Measurements from ENCODE around the gene PROM1.

PROM1 gene

DNA sequence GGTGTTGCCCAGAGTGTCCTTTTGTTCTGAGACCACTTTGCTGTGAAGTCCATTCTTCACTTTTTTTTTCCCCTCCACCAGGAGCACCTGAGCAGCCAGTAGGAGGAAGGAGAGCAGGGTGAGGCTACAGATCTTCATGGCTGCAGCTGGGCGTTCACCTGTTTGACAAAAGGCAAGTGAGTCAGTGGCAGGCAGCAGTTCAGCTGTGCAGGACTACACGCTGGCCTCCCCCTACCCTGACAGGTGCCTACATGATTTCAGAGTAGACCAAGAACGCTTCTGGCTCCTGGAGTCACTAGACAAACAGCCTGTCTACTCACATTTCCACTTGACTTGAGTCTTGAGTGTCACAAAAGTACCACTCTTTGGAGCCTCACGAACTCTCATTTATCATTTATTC, 147.3 kb downstream of the PROM1 start:
- DNase-seq = no peak

DNA sequence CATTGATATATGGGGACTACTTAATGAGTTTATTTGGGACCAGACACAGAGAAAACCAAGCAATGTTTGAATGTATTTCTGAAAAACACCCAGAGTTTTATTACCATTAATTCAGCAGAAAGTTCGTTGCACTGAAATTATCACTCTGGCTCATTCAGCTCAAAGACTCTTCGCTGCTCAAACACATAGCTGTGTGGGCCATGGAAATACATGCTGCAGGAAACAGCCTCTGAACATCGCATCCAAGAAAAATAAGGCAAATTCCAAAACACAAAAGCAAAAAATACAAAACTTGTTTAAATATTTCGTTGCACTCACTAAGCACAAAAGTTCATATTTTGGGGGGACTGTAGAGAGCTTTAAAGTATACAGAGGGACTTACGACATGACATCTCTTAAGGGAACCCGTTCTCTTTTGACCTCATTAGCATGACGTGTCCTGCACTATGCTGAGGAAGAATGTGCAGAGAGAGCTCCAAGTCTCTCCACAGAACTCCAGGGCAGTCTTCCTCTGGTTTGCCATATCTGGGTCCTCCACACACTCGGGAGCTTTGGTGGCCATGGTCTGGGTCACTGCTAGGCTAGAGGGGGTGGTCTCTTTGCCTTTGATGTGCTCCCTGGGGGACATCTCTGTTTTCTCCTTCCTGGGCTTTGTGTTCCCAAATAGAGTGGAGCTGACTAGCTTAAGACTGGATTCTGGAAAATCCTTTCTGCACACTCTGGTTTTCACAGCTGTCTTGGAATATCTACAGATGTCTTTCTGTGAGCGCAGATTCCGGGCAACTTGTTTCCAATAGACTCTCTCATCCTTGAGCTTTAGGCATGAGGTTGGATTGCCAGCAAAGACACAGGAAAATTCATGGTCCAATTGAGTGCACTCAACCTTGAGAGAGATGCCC, 148.1 kb downstream of the PROM1 start:
- DNase-seq = no peak

DNA sequence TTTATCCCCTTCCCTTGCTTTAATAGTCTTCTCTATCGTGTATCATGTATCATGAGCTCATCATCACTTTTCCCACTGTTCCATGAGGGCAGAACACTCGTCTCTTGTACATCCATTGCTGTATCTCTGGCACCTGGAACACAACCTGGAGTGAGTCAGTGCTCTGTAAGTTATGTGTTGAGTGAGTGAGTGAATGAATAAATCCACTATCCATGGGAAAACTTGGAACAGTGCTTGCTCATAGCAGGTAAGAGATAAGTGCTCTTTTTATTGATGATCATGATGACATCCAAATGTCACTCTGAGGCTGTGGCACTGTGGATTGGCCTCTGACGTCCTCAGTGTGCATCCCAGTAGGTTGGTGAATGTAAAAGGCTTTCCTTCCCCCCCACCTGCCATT, 149.6 kb downstream of the PROM1 start:
- no peak for DNase-seq

DNA sequence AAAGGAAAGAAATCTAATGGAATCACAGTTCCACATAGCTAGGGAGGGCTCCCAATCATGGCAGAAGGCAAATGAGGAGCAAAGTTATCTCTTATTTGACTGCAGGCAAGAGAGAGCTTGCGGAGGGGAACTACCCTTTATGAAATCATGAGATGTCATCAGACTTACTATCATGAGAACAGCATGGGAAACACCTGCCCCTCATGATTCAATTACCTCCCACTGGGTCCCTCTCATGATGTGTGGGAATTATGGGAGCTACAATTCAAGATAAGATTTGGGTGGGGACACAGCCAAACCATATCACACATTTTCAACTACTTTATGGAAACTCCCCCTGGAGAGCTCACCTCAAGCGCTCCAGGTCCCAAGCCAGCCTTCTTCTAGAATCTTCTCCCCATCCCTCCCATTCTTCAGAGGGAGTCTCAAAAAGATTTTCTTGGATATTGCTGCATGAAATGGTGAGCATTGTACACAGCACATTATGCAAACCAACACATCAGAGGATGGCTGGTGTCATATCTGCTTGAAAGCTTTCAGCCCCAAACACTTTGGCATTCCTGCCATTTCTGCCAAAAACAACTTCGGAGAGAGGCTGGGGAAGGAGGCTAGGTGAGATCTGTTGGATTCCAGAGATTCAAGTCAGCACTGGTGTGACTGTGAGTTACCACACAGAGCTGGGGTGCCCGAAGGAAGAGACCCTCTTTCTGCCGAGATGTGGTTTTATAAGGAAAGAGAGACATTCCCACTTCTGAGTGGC, 152.2 kb downstream of the PROM1 start:
- no peak for DNase-seq

DNA sequence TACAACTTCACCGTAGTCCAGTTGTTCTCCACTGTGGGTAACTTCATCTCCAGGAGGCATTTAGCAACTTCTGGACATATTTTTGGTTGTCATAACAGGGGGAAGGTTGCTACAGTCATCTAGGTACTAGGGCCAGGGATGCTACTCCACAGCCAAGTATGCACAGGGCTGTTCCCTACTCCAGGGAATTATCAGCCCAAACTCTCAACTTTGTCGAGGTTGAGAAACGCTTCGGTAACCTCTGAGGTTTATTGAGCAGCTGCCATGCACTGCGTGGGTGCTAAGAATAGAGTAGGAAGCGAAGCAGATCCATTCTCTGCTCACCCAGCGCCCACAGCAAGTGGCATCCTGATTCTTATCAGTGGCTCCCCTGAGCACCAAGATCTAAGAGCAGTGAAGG, 153.5 kb downstream of the PROM1 start:
- DNase-seq = no peak

DNA sequence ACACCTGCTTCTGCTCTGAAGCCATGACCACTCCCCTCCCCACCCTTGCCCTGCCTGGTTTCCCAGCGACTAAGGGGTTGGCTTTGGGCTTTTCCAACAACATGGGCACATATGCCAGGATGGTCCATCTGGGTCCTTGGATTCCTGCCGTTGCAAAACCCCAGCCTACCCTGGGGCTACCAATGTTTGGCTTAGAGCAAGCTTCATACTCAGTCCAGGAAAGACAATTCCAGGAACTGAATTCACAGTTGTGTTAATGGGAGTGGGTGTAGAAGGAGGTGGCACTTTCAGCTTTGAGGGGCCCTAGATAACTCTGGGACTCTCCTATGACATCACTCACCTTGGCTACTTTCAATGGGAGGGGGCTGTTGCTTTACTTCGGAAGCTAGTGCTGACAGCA, 154.3 kb downstream of the PROM1 start:
- no peak for DNase-seq

DNA sequence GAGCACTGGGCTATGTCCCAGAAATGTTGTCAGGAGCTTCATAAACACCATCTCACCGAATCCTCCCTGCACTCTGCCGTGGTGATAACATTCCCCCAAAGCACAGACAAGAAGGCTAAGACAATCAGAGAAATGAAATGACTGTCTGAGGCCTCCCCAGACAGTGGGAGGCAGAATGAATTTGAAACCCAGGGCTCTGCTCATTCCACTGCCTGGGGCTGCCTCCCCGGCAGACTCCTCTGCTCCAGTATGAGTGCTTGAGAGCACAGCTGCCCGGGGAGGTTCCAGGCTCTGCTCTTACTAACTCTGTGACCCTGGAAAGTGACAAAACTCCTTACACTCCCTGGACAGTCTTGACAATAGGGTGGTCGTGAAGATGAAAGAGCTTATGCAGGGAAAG, 154.9 kb downstream of the PROM1 start:
- DNase-seq = no peak

DNA sequence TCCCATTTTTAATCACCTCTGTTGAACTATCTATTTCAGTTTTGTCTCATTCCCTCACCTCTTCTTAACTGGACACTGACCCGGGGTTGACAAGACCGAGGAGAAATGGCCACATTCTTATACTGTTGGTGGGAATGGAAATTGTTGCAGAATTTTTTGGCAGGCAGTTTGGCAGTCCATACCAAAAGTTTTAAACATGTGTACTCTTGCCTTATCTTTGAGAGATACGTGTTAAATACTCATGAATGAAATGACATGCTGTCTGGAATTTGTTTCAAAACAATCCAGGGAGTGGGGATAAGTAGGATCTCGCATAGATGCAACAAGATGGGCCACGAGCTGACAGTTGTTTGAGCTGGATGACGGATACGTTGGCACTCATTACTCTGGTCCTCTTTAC, 157.3 kb downstream of the PROM1 start:
- no peak for DNase-seq

DNA sequence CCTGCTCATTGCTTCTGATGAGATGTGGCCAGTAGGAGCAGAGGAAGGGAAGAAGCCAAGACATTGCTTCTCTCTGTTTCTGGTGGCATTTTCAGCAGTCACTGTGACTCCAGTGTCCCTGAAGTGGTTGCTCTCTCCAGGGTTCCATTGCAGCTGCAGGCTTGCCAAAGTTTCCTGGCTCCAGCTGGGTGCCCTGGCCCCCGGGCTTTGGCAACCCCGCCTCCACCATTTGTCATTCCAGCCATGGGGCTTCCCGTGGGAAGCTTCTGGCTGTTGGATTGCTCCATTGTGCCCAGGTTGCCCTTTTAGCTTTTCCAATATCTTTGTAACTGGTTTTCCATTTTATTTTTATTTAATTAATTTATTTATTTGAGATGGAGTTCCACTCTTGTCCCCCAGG, 158.0 kb downstream of the PROM1 start:
- DNase-seq = no peak

DNA sequence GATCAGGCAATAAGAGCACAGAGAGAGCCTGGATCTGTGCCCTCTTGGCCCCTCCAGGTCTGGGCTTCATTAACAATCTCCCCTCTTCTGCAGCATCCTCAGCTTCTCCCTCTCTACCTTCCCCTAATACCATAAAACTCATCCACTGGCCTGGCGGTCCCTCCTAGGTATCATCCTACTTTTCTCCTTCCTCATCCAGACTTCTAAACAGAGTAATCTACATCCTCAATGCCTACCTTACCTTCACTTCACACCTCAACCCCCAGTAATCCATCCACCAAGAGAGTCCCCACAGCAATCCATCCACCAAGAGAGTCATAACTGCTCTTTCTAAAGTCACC, 162.3 kb downstream of the PROM1 start:
- DNase-seq = no peak

DNA sequence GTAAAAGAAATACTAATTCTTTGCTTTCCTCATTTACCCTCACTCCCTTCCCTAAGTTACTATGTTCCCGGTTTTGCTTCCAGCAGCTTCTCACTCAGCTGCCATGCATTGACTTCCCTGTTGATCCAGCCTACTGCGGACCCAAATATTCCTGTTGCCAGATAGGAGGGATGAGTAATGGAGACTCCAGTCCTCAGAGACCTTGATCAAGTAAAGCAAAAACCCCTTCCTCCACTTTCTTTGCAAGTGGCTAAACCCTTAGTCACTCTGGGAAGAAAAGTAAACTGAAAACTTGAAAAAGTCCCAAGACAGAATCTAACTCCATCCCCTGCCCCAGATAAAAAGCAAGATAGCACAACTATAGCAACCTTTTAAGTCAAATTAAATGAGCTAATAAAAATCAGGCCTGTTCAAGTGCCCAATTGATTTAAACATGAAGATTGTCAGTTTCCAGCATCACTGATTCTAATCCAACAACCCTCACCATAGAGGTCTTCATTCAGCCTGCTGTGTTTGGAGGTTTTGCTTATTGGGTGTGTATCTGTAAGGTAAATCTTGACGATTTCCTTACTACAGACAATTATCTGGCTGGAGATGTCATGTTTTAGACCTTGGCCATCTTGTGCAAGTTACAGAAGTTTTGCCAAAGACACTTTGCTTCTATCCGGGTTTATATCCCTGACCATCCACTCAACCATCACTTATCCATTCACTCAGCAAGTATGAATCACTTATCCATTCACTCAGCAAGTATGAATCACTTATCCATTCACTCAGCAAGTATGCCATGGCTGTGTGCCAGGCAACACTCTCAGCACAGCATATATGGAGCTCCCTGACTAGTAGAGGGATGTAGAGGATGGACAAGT, 162.9 kb downstream of the PROM1 start:
- no peak for DNase-seq

DNA sequence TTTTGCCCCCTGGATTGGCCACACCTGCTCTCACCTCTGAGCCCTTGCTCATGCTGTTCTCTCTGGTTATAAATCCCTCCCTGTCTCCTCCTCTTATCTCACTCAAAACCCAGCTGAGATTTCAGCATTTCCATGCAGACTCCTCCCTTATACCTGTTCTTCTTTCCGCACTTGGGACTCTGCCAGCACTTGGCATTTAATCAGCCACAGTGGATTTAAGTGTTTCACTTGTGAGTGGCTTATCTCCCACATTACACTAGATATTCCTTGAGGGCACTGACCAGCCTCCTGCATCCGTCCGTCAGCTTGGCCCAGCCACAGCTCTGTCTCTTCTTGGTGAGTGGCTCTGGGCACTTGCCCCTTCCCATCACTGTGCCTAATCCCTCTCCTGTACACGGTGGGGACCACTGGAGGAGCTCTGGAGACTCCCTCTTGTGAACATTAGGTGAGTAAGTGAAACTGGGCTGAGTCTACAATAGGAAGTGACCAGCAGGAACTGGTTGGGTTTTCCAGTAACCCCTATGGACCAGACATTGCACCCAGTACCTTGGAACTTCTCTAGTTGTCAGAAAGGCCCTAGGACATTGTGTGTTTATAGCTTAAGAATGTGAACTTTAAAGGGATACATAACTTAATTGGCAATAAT, 165.2 kb downstream of the PROM1 start:
- no peak for DNase-seq

All from midbrain (tissue), 1 donor.